HS-27A (cell line): ENCODE results near the gene OGA.

Experiments used
- DNase-seq: peaks from one replicate; pipeline ENCODE4 v3.0.0-alpha.2; 2012; ENCODE audit warnings: low read depth, missing footprints

OGA gene

GRCh38 chr10:101774589-101775272 is 43.5 kb downstream of the OGA start:
- no peak for DNase-seq

- no peak for DNase-seq
These were observed 44.2 kb downstream of the OGA start for GRCh38 chr10:101773923-101774588.

GRCh38 chr10:101772895-101773761 is 45.1 kb downstream of the OGA start:
- DNase-seq = no peak

- no peak for DNase-seq
These were observed 46.0 kb downstream of the OGA start for GRCh38 chr10:101772017-101772894.

GRCh38 chr10:101771380-101771779 is 46.9 kb downstream of the OGA start:
- no peak for DNase-seq

- DNase-seq = no peak
These were observed 47.7 kb downstream of the OGA start for GRCh38 chr10:101770331-101771215.

GRCh38 chr10:101769541-101770180 is 48.6 kb downstream of the OGA start:
- DNase-seq = no peak

GRCh38 chr10:101768791-101769170 is 49.5 kb downstream of the OGA start:
- DNase-seq = no peak

- DNase-seq = no peak
These were observed 50.1 kb downstream of the OGA start for GRCh38 chr10:101767966-101768790.

- no peak for DNase-seq
These were observed 50.7 kb downstream of the OGA start for GRCh38 chr10:101767600-101767945.

GRCh38 chr10:101766753-101767599 is 51.3 kb downstream of the OGA start:
- no peak for DNase-seq

GRCh38 chr10:101766306-101766705 is 51.9 kb downstream of the OGA start:
- no peak for DNase-seq

GRCh38 chr10:101763141-101763846 is 55.0 kb downstream of the OGA start:
- no peak for DNase-seq

GRCh38 chr10:101762736-101763135 is 55.5 kb downstream of the OGA start:
- no peak for DNase-seq

- no peak for DNase-seq
These were observed 57.0 kb downstream of the OGA start for GRCh38 chr10:101761226-101761625.

- DNase-seq = no peak
These were observed 57.7 kb downstream of the OGA start for GRCh38 chr10:101760510-101760909.

- no peak for DNase-seq
These were observed 58.7 kb downstream of the OGA start for GRCh38 chr10:101759309-101760247.
